Hematopoietic multipotent progenitor cell treated with erythropoietin and hydrocortisone succinate and interleukin-3 and kit ligand, for 17 days (in vitro differentiated cells): ENCODE measurements around the gene RRAGD.
"Not testable (repeated sequence)": the region's sequence is repeated elsewhere in the genome, so short reads cannot be mapped to it uniquely, and the experiment has no call there.

Experiments used
- DNase-seq: peaks from one replicate; pipeline ENCODE4 v3.0.0-alpha.2; 2015; ENCODE audit warnings: low spot score

Gene RRAGD

DNA sequence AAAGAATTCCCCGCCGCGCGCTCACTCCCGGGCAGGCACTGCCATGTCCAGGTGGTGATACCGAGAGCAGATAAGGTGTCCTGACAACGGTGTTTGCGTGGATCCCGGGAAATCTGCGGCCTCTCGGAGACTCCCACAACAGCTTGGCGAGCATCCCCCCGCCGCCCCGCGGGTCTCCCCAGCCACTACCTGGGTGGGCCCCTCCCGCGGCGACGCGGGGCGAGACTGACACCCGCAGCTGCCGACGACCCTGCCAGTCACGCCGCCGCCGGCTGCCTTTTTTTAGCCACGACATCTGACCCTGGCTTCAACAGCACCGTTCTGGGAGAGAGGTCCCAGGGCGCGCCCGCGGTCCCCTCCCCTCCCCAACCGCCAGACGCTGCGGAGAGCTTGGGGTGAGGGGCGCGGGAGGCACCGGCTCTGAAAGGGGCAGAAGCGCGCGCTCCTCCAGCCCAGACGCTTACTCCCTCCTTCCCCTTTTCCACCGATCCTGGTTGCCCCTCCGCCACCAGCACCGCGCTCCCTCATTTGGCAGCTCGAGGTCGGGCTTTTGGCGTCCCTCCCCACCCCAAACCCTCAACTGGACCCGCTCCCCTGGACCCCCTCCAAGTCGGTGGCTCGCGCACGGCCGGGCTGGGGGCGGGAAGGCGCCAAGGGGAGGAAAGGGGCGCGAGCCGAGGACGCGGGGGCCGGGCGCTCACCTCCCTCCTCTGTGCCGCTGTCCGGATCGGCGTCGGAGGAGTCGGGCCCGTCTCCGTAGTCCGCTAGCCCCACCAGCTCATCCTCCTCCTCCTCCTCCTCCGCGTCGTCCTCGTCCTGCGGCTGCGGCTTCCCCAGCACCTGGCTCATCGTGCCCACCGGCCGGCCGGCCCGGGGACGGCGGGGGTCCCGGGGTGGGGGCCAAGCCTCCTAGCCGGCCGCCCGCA, 665 bp downstream of the RRAGD start:
- no peak for DNase-seq

DNA sequence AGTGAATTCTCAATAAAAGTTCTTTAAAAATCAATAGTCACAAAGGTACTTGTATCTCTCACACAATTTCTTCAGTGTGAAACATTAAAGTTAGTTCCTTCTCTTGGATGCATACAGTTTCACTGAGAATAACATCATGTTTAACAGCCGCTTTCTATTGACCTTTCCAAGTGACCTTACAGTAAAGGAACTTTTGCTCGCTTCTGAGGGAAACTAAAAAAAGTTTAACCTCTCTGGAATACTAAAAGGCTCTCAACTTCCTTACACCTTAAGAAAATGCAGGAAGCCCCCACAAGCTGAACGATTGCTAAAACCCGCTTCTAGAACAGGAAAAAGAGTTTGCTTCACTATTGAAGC, 1.3 kb downstream of the RRAGD start:
- no peak for DNase-seq

DNA sequence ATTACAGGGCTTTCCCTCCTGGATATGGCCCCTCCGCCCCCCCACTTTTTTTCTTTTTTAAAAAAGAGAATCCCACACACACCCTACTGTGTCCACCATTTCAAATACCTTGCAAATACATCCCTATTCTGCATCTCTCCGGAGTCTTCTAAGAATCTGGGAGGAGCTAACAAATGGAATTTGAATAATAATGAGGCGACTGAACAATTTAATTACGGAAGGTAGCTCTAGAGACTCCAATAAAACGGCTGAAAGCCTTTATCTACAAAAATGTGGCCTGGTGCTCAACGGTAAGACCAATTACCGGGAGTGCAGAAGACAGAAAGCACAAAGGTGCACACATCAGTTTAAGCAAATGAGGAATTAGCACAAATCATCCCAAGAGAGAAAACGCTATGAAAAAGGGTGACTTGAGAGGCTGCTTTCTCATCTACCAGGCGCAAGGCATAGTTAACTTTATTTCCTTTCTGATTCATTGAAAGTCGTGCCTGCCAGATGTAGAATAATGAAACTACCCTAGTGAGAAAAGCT, 1.8 kb downstream of the RRAGD start:
- no peak for DNase-seq

DNA sequence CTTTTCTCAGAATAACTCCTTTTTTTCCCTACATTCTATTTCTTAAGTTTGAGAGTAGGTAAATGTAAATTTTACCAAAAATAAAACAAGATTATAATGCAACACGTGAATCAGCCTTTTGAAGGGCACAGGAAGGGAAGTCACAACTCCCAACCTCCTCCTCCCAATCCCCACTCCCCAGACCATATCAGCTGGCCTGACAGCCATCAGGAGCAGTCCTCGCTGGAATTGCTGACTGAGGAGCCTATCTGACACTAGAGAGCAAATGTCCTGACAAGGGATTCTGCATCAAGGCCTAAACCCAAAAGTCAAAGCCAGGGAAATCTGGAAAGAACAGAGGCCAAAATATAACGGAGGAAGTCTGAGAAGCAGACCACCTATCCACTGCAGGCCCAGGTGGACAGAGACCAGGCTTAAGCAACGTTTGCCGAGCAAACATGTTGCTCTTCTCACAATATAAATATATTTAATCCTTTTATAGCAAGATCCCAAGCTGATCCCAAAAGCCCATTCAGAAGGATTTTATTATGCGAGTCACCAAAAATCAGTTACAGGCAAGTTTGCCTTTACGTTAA, 2.5 kb downstream of the RRAGD start:
- DNase-seq = no peak

DNA sequence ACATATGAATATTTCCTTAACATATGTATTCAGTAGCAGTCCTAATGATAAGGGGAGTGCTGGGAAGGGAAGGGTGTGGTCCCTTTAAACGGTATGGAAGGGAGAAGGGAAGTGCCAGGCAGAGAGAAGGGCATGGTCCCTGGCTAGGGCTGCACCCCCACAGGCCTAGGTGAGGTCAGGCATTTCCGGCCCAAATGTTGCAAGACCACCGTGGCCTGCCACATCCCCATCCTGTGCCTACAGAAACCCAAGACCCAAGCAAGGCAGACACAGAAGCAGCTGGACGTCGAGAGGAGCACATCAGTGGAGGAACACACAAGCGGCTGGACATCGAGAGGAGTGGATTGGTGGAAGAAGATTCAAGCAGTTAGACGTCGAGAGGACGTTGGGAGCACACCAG, 5.9 kb downstream of the RRAGD start:
- DNase-seq = no peak

DNA sequence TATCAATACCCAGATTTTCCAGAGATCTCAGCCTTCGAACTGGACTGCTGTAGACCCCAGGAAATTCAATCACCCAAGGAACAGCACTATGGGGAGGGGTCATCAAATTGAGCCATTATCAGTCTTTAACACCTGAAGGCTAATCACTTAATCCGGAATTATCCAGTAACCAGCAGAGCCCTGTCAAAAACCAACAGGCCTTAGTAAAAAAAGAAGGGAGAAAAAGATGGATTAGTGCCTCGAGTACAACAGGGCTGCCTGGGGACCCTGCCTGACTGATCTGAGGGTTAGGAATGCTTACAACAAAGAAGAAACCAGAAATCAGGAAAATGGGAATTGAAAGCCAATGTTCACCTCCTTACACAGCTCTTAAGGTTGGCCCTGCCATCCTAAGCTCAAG, 7.6 kb downstream of the RRAGD start:
- DNase-seq = no peak

DNA sequence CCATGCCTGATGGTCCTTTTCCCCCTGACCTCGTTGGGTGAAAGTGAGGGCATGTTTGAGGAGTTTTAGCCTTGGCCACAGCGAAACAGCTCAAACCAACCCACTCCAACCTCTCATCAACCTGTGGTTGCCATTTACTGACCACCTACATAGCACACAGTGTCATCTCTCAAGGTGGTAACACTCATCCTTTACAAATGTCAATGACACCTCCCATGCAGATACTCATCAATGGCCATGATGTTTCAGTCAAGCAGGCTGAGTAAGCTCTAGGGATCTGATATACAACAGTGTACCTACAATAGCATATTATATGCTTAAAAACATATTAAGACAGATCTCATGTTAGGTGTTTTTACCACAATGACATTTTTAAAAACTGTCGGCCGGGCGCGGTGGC, 9.3 kb downstream of the RRAGD start:
- no peak for DNase-seq

DNA sequence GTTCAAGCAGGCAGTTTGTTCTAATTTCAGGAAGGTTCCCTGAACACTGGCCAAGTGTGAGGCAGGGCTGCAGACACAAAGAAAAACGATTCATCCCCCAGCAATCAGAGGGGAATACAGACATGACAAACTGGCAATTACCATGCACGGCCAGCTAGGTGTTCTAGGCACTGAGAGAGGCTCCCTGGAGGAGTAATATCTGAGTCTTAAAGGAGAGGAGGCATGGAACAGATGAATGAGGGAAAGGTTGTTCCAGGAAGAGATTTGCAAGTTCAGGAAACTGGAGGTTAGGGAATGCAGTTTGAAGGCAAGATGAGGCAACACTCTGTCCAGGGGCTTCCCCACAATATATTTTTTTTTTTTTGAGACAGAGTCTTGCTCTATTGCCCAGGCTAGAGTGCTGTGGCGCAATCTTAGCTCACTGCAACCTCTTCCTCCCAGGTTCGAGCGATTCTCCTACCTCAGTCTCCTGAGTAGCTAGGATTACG, 11.1 kb downstream of the RRAGD start:
- DNase-seq = no peak

DNA sequence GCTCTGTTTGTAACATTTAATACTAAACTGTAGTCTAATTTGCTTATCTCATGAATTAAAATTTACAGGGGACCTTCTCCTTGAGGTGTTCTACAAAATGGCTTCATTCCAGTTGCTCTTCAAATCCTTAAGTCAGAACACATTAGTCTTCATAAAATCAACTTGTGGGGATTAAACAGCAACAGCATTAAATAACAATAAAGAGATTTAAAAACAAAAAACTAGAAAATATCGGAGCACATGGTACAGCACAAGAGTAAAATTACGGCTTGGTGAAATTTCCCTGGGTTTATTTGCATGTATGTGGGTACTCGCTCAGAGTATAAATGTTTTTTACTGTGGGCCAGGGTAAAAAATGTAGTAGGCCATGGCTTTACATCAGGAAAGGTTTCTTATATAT, 12.0 kb downstream of the RRAGD start:
- no peak for DNase-seq

DNA sequence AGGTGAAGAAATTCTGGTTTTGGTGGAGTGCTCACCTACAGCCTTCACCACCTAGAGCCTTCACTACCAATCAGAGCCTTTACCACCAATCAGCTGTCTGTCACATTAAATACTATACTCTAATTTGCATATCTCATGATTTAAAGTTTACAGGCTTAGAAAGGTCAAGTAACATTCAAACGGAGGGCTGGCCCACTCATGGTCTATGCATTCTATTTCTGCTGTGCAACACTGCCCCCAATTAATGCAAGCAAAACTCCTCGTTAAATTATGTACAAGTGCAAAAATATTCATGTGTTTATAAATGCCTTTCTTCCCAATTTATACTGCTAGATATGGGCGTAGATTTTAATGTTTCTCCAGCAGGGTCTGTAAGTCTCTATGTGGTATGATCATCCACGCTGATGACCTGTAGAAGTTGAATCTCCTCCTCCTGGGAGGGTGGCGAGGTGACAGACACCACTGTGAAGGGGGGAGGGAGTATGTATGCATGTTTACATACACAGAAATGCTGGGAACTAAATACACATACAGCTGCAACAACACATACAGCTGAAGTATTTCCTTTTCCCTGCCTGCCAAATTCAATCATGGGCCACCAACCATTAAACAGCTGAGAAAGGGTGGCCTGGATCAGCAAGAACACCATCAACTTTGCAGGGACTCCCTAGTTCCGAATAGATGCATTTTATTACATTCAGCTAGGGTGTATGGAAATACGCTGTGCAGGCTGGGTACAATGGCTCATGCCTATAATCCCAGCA, 13.1 kb downstream of the RRAGD start:
- no peak for DNase-seq

DNA sequence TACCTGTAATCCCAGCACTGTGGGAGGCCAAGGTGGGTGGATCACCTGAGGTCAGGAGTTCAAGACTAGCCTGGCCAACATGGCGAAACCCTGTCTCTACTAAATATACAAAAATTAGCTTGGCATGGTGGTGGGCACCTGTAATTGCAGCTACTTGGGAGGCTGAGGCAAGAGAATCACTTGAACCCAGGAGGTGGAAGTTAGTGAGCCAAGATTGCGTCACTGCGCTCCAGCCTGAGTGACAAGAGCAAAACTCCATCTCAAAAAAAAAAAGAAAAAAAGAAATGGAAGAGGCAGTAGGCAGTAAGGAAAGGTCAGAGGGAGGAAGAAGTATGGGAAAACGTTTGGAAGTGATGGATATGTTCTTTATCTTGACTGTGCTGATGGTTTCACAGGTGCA, 14.2 kb downstream of the RRAGD start:
- DNase-seq = not testable (repeated sequence)

DNA sequence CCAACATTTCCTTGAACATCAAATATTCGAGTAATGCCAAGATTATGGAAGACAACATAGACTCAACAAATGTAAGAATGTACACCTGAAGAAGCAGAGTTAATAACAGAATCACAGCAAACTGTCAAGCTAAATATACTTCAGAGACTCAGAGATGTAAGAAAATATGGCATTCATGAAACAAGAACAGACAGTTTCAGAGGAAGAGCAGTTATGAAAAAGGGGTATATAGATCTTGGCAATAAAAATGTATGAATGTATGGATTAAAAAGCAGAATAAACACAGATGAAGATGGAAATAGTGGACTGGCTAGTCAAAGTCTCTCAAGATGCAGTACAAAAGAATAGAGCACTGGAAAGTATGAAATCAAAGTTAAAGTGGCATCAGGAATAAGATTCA, 18.4 kb downstream of the RRAGD start:
- no peak for DNase-seq

DNA sequence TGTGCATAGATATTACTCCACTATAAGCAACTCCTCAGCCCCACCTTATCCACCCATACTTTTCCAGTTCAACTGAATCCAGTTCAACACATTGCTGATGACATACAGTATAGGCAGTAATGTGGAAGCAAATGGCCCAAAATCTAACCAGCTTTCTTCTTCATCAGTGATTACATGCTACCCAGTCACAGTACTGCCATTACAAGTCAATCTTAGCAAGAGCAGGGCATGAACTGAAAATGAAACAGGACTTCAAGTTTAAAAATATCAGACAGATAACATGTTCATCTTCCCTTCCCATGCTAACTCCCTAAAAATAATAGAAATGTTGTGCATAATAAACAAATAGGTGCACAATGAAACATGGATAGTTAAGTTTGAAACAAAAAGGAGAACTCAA, 19.2 kb downstream of the RRAGD start:
- no peak for DNase-seq

DNA sequence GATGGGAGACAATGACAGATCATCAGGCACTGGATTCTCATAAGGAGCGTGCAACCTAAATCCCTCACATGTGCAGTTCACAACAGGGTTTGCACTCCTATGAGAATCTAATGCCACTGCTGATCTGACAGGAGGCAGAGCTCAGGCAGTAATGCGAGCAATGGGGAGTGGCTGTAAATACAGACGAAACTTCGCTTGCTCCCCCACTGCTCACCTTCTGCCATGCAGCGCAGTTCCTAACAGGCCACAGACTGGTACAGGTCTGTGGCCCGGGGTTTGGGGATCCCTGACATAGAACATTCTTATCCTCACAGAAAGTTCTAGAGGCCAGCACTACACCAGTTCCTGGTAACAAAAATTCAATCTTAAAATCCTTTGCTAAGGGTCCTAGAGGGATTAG, 23.2 kb downstream of the RRAGD start:
- no peak for DNase-seq

DNA sequence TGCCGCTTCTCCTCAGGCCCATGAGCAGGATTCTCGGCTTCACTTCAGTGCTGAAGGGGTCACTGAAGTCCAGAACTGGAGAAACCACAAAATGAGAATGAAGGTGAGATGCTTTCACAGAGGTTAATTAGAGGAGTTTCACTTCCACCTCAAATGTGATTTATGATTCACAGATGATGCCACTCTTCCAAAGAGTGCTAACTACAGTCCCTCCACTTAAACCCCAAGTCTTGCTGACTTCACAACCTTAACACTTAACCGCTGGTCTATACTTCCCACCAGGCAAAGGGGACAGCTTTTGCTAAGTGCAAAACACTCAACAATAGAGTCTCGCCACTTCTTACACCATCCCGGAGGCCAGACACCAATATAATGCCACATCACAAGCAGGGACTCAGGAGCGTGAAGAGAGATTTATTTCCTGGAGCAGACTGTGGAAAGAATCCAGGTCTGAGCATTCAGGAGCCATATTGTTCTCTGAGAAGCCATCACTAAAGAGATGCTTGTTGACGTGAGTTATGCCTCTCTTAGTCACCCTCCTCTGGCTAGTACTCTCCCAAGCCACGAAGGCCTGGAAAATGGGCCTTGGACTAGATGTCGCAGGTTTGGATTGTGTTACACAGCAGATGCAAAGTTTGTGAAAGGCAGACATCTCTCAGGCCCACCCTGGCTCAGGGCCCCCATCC, 24.4 kb downstream of the RRAGD start:
- no peak for DNase-seq

DNA sequence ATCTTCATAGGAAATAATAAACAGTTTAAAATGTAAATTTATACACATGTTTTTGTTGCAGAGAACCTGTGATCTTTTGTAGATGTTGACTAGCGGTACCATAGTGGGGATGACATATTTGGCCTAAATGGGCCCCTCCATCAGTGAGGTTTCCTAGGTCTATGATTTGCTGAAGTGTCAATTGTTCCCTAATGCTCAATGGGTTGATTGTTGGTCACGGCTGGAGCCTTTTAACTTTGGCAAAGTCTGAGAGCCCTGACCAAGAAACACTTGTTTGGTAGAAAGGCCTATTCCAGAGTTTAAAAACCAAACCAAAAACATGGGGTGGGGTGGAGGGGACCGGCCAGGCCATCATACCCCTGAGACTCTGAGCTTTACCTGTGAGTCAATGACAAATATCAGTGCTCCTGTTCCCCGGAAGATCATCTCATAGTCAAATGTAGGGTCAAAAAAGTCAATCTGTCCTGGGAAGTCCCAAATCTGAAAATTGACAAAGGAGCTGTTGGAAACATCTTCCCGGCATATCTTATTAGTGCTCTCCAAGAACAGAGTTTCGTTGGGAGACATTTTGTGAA, 25.1 kb downstream of the RRAGD start:
- no peak for DNase-seq

DNA sequence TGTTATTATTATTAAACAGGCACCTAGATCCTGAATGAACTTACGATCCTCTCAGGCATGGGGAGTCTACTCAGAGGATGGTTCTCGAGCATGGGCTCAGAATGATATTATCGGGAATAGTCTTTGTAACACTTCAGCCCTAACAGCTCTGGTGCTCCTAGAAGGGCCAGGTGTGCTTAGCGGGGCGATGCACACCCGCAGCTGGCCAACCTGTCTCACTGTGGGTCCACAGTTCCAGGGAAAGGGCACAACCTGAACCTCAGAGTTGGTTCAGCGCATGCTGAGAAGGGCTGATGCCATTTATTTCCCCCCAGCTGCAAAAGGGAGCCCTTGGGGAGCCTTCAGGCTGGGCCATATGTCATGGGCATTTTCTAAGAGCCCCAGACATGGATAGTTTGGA, 26.2 kb downstream of the RRAGD start:
- no peak for DNase-seq

DNA sequence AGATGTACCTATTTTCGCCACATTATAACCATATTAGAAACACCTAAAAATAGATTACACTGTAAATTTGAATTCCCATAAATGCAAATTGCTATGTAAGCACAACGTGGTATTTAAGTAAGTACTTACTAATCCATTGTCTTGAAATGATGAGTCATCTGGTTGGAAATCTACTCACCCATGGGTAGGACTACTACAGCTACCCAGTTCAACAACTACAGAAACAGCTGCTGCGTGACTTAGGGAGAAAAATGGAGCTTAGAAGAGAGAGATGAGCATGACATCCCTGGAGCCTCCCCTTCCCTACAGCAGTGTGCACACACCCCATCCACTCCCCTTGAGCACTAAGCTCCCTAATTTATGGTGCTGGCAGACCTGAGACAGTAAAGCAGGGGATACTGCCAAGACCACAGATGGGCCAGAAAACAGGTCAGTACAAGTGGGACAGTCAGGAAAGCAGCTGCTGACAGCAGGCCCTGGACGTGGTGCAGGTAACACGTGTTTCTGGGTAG, 26.9 kb downstream of the RRAGD start:
- DNase-seq = no peak

DNA sequence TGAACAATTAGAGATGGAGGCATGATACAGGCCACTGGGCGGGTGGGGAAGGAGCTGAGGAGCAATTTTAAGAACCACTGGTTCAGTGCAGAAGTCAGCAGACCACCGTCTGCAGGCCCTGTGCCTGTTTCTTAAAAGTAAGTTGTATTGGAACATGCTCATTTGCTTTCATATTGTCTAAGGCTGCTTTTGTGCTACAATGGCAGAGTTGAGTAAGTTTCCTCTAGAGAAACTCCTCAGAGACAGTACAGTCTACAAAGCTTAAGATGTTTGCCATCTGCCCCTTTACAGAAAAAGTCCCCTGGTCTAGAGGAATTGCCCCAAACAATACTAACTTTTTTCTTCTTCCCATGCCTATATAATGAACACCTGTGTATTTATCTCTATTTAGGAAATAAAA, 31.0 kb downstream of the RRAGD start:
- no peak for DNase-seq

DNA sequence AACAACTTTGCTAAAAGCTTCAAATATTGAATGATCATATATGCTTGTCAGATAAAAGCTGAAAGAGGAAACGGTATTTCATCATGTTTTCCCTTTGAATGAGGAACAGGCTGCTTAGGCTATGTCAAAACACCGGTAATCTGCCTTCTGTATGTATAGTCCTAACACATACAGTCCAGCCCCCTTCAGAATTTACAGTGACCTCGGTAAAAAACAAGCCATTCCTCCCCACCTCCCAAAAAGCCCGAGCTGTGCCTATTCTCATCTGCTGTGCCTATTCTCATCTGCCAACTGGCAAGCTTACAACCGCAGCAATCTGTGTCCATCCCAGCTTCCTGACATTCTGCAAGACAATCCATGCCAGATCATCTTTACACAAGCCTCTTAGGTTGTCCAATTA, 32.8 kb downstream of the RRAGD start:
- DNase-seq = no peak

DNA sequence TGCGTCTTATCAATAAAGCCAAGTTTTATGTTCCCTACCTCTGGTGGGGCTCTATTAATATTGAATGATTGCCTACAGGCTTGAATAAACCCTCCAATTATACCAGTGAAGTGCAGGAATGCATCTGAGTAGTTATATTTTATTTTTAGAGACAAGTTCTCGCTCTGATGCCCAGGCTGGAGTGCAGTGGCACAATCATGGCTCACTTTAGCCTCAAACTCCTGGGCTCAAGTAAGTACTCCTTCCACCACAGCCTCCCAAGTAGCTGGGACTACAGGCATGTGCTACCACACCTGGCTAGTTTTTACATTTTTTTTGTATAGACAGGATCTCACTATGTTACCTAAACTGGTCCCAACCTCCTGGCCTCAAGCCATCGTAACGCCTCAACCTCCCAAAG, 33.4 kb downstream of the RRAGD start:
- DNase-seq = no peak
